Left ventricle myocardium inferior (tissue), 1 donor: ENCODE measurements around the gene VWA8. TPM values are rescaled to one million over a fixed set of nuclear protein-coding genes. Genes with fewer than 3 reads are reported as not detected.
"Not testable (repeated sequence)": the region's sequence is repeated elsewhere in the genome, so short reads cannot be mapped to it uniquely, and the experiment has no call there.

Experiments
- DNase-seq: peaks from one replicate; pipeline ENCODE4 v3.0.0-alpha.2; 2020
- H3K27ac ChIP-seq: fragments of 200-600 bp; replicated peaks from 2 replicates; pipeline ENCODE4 v1.8.0; 2021
- H3K27me3 ChIP-seq: fragments of 200-600 bp; 2 replicates; pipeline ENCODE4 v1.8.0; 2021; ENCODE audit warnings: low read depth
- H3K36me3 ChIP-seq: fragments of 200-600 bp; 2 replicates; pipeline ENCODE4 v1.8.0; 2021
- H3K4me1 ChIP-seq: fragments of 200-600 bp; 2 replicates; pipeline ENCODE4 v1.8.0; 2021
- H3K4me3 ChIP-seq: fragments of 200-600 bp; 2 replicates; pipeline ENCODE4 v1.8.0; 2021; ENCODE audit warnings: mild to moderate bottlenecking, moderate library complexity
- H3K9me3 ChIP-seq: fragments of 200-600 bp; replicated peaks from 2 replicates; pipeline ENCODE4 v1.8.0; 2021
- CTCF ChIP-seq: fragments of 200-600 bp; IDR thresholded peaks from 2 replicates; pipeline ENCODE4 v1.8.0; 2021; ENCODE audit warnings: antibody characterized with exemption, mild to moderate bottlenecking, borderline replicate concordance
- intact Hi-C: fragments of 100-400 bp; cut with micrococcal nuclease; formaldehyde crosslinking; loops from one replicate; pipeline ENCODE4 v1.11.0; 2022
- total RNA-seq: library from RNA; stranded (reverse); fragmentation: NEBNext Ultra II Directional; extraction: Animal tissue kit (Norgen Biotek cat#: 25700); gene quantifications from one replicate; pipeline ENCODE4 v1.2.1, GENCODE V29; 2021
- donor health status: DM: no; HTN: yes; CAD: no; lungs with severe emphysema.

The VWA8 gene
- total RNA-seq, 1 donor from 2014 or later = 51.0 TPM

- no peaks in the 10 kb centered on the region for H3K27me3 ChIP-seq
- no peak for DNase-seq
- peaks cover 11% of the 10 kb centered on the region for H3K36me3 ChIP-seq
- no peak overlapping the region for H3K4me3 ChIP-seq
- peaks cover 12% of the 10 kb centered on the region for H3K4me1 ChIP-seq
- intact Hi-C loops = no loop called here
- no peaks in the 10 kb centered on the region for H3K9me3 ChIP-seq
- no peak overlapping the region for H3K27ac ChIP-seq
- no peak for TF ChIP-seq CTCF
Observed at GRCh38 chr13:41835871-41836270, 125.0 kb downstream of the VWA8 start.

GRCh38 chr13:41834697-41835096, 126.2 kb downstream of the VWA8 start:
- DNase-seq, H3K4me3 ChIP-seq, H3K27me3 ChIP-seq, H3K9me3 ChIP-seq, intact Hi-C loops: not testable (repeated sequence)
- Histone ChIP-seq H3K4me1 (peaks cover 12% of the 10 kb centered on the region), H3K36me3 (peaks cover 23% of the 10 kb centered on the region), H3K27ac (peak overlapping the region; percentile 22)

GRCh38 chr13:41833831-41834230, 127.1 kb downstream of the VWA8 start:
- no peak for DNase-seq
- Histone ChIP-seq H3K27me3 (no peaks in the 10 kb centered on the region), H3K9me3 (no peaks in the 10 kb centered on the region), H3K4me3 (peak overlapping the region; percentile 10), H3K4me1 (peaks cover 12% of the 10 kb centered on the region), H3K27ac (peak overlapping the region; percentile 50), H3K36me3 (peaks cover 25% of the 10 kb centered on the region)
- intact Hi-C loops = no loop called here
- no peak for TF ChIP-seq CTCF

GRCh38 chr13:41833201-41833600, 127.7 kb downstream of the VWA8 start:
- intact Hi-C loops = no loop called here

GRCh38 chr13:41827507-41828213, 133.2 kb downstream of the VWA8 start:
- intact Hi-C loops = no loop called here
- H3K27me3 ChIP-seq = no peaks in the 10 kb centered on the region
- no peak for TF ChIP-seq CTCF
- H3K4me3 ChIP-seq = no peak overlapping the region
- no peak for DNase-seq
- H3K36me3 ChIP-seq = peaks cover 23% of the 10 kb centered on the region
- peaks cover 12% of the 10 kb centered on the region for H3K4me1 ChIP-seq
- H3K27ac ChIP-seq = peak overlapping the region; percentile 24
- H3K9me3 ChIP-seq = no peaks in the 10 kb centered on the region

More at GRCh38 chr13:41833201-41833600, 127.7 kb downstream of the VWA8 start:
- Histone ChIP-seq H3K4me3 (peak overlapping the region; percentile 10), H3K27me3 (no peaks in the 10 kb centered on the region), H3K4me1 (peaks cover 15% of the 10 kb centered on the region), H3K9me3 (no peaks in the 10 kb centered on the region), H3K27ac (peak overlapping the region; percentile 50), H3K36me3 (peaks cover 25% of the 10 kb centered on the region)
- DNase-seq = no peak
- no peak for TF ChIP-seq CTCF

- no peak overlapping the region for H3K27ac ChIP-seq
- no peak for DNase-seq
- intact Hi-C loops = no loop called here
- H3K27me3 ChIP-seq = no peaks in the 10 kb centered on the region
- peaks cover 15% of the 10 kb centered on the region for H3K4me1 ChIP-seq
- peaks cover 21% of the 10 kb centered on the region for H3K36me3 ChIP-seq
- H3K9me3 ChIP-seq = no peaks in the 10 kb centered on the region
- H3K4me3 ChIP-seq = no peak overlapping the region
- no peak for TF ChIP-seq CTCF
Observed at GRCh38 chr13:41825691-41826090, 135.2 kb downstream of the VWA8 start.
